ENCODE data around the gene ID3.

GRCh38 chr1:23524163-23524562 is 35.1 kb downstream of the ID3 start:
- TF ChIP-seq POLR2AphosphoS5 (IDR thresholded peaks at IDR 0.05) = no peak
- no peak for TF ChIP-seq CTCF (IDR thresholded peaks at IDR 0.05)
